T-cell (primary cell): ENCODE measurements around the gene SNRPF. TPM values are rescaled to one million over a fixed set of nuclear protein-coding genes. Genes with fewer than 3 reads are reported as not detected.
"Not testable (repeated sequence)": the region's sequence is repeated elsewhere in the genome, so short reads cannot be mapped to it uniquely, and the experiment has no call there.

Experiments used
- ATAC-seq, 4 experiments: fragments of 200-7000 bp in 3 of 4; fragments of 150-1000 bp in 1 of 4; cut with Tn5 transposase; replicated peaks in 1 of 4; 1 replicate in 3 of 4; 2 replicates in 1 of 4; pipeline ENCODE4 v1.10.0; 2021; ENCODE audit warnings: moderate library complexity in 3 of 4, mild to moderate bottlenecking in 2 of 4, moderate number of reproducible peaks in 1 of 4
- CTCF ChIA-PET, 2 donors: fragments of 300-600 bp; sonication (Branson Sonifier 250); formaldehyde crosslinking; loops; one replicate each; lab custom pipeline; 2022; ENCODE audit warnings: antibody characterized with exemption in 2 of 2; lab: Charles Lee
- POLR2A ChIA-PET, 2 donors: fragments of 300-600 bp; sonication (Branson Sonifier 250); formaldehyde crosslinking; loops; one replicate each; lab custom pipeline; 2022; ENCODE audit warnings: antibody characterized with exemption in 2 of 2; lab: Charles Lee
- DNase-seq, 35 experiments: peaks; one replicate each; pipeline versions ENCODE4 v3.0.0 to v3.0.0-alpha.2; 2013 to 2023
- H3K27ac ChIP-seq: one replicate; pipeline ENCODE4 v1.5.1; 2013; ENCODE audit warnings: low read length
- H3K27me3 ChIP-seq, 2 experiments: replicated peaks in 1 of 2; 1 replicate in 1 of 2; 2 replicates in 1 of 2; pipeline versions ENCODE4 v1.6.1 to v1.7.0; 2013; ENCODE audit warnings: low read length in 1 of 2, mixed read lengths in 1 of 2; ENCODE audit not compliant: control insufficient read depth in 2 of 2, insufficient read depth in 2 of 2; ENCODE audit errors: extremely low read depth in 1 of 2
- H3K36me3 ChIP-seq, 2 donors: 1 replicate in 1 of 2; 2 replicates in 1 of 2; pipeline versions ENCODE4 v1.6.1 to v1.7.0; 2013; ENCODE audit warnings: low read length in 1 of 2; ENCODE audit not compliant: control insufficient read depth in 2 of 2, insufficient read depth in 1 of 2; ENCODE audit errors: extremely low read depth in 1 of 2
- H3K4me1 ChIP-seq, 2 experiments: 1 replicate in 1 of 2; 2 replicates in 1 of 2; pipeline versions ENCODE4 v1.6.1 to v1.7.0; 2013; ENCODE audit warnings: low read length in 2 of 2, mixed read lengths in 1 of 2; ENCODE audit not compliant: insufficient read depth in 2 of 2, control insufficient read depth in 1 of 2; ENCODE audit errors: extremely low read depth in 1 of 2
- H3K4me3 ChIP-seq, 2 donors: 1 replicate in 1 of 2; 2 replicates in 1 of 2; pipeline versions ENCODE4 v1.5.1 to v1.7.0; 2013; ENCODE audit warnings: mild to moderate bottlenecking in 2 of 2, low read length in 1 of 2, moderate library complexity in 1 of 2; ENCODE audit not compliant: control insufficient read depth in 1 of 2; ENCODE audit errors: extremely low read depth in 1 of 2
- H3K9me3 ChIP-seq: 2 replicates; pipeline ENCODE4 v1.7.0; 2013
- H3K27ac Mint-ChIP-seq, 2 donors: one replicate each; pipeline ENCODE4 v1.8.0; 2020 to 2021; ENCODE audit warnings: mild to moderate bottlenecking in 2 of 2, mixed read lengths in 2 of 2
- H3K27me3 Mint-ChIP-seq, 2 donors: one replicate each; pipeline ENCODE4 v1.8.0; 2021 to 2022; ENCODE audit warnings: mixed read lengths in 2 of 2
- H3K36me3 Mint-ChIP-seq: one replicate; pipeline ENCODE4 v1.8.0; 2021; ENCODE audit warnings: mixed read lengths
- H3K4me1 Mint-ChIP-seq, 3 donors: one replicate each; pipeline ENCODE4 v1.8.0; 2020 to 2022; ENCODE audit warnings: mixed read lengths in 3 of 3, mild to moderate bottlenecking in 1 of 3
- H3K4me3 Mint-ChIP-seq, 3 donors: one replicate each; pipeline ENCODE4 v1.8.0; 2020 to 2022; ENCODE audit warnings: mild to moderate bottlenecking in 3 of 3, mixed read lengths in 3 of 3, moderate library complexity in 3 of 3
- H3K9me3 Mint-ChIP-seq, 3 donors: one replicate each; pipeline ENCODE4 v1.8.0; 2020 to 2022; ENCODE audit warnings: mixed read lengths in 3 of 3
- WGBS: methylation state at CpG from one replicate; pipeline ENCODE4 v1.1.5; 2013; ENCODE audit warnings: missing lambda C conversion rate; ENCODE audit not compliant: insufficient coverage; 5-methylcytosine and 5-hydroxymethylcytosine counted together
- total RNA-seq, 35 experiments: library from RNA in 6 of 35; stranded (reverse) in 6 of 35; fragments of 120-200 nt in 1 of 35; gene quantifications; one replicate each; pipeline versions ENCODE4 v1.2.1 to v1.2.4 and lab custom pipeline; 2013 to 2026

Gene SNRPF
- total RNA-seq, result 10 to 100 TPM; 14.0 to 33.6 (median 19.3) TPM
- total RNA-seq (2013), result 12.6 TPM
- total RNA-seq (lab: John Stamatoyannopoulos, UW), result 12.7 to 119 (median 25.7) reads per million in 29 experiments

- CTCF ChIA-PET, result interaction anchor here in 1 of 2 donors (0.5 to 1.0 kb wide), 3 partner anchors 33 to 201 kb away, joined by 3 to 4 read pairs (median 3); no protein-coding TSS in a partner anchor
- Mint-ChIP-seq H3K27me3 (peaks cover 0 to 3% of the 10 kb centered on the region in 2 donors), H3K36me3 (peaks cover 25% of the 10 kb centered on the region), H3K4me1 (peaks cover 0 to 30% (median 28%) of the 10 kb centered on the region in 3 donors), H3K27ac (no peak within 1 kb of the TSS), H3K4me3 (peak within 1 kb of the TSS in 1 of 3 donors; percentile 63), H3K9me3 (no peaks in the 10 kb centered on the region)
- Histone ChIP-seq H3K36me3 (peaks cover 0 to 24% of the 10 kb centered on the region in 2 donors), H3K9me3 (no peaks in the 10 kb centered on the region), H3K4me1 (peaks cover 13 to 26% of the 10 kb centered on the region in 2 experiments), H3K27ac (peak within 1 kb of the TSS; percentile 84), H3K27me3 (peaks cover 0 to 3% of the 10 kb centered on the region in 2 experiments), H3K4me3 (peak within 1 kb of the TSS; percentile 88 to 95)
- ATAC-seq (peak; percentile 94 to 98 (median 96)), DNase-seq (peak; percentile 79 to 96 (median 90))
- POLR2A ChIA-PET, result interaction anchor here in 1 of 2 donors (0.6 kb wide), 2 partner anchors 351 to 1052 kb away, joined by 3 to 5 read pairs; no protein-coding TSS in a partner anchor
- WGBS, result 1% methylated on average over 29 of the region's 54 CpGs
These were observed at the start of gene SNRPF for GRCh38 chr12:95858451-95859343. SNRPF (plus strand) TSS chr12:95858952; CDS start chr12:95859074, 122 bp downstream.

DNA sequence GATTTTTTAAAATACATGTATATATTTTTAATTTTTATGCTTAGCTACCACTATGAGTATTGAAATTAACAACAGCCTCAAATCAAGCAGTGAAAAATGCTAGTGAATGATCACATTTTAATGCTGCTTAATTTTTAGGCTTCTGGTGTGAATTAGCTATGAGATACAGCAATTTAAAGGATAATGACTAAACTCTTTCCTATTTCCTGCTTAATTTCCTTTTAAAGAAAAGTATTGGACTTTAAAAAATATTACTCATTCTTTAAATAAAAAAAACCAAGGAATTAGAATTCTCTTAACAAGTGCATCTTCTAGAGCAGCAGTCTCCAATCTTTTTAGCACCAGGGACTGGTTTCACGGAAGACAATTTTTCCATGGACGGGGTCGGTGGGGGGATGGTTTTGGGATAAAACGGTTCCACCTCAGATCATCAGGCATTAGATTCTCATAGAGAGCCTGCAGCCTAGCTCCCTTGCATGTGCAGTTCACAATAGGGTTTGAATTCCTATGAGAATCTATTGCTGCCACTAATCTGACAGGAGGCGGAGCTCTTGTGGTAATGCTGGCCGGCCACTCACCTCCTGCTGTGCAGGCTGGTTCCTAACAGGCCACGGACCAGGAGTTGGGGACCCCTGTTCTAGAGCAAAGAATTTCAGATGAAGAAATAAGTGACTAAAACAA lies 49.6 kb upstream of the SNRPF start:
- H3K9me3 ChIP-seq, result no peaks in the 10 kb centered on the region
- DNase-seq (no peak), ATAC-seq (no peak)
- Mint-ChIP-seq H3K36me3 (no peaks in the 10 kb centered on the region), H3K4me3 (no peak overlapping the region), H3K27ac (no peak overlapping the region), H3K27me3 (peaks cover 15 to 16% of the 10 kb centered on the region in 2 donors), H3K4me1 (peaks cover 0 to 11% (median 0%) of the 10 kb centered on the region in 3 donors), H3K9me3 (no peaks in the 10 kb centered on the region)
- H3K27ac ChIP-seq, result no peak overlapping the region
- ChIA-PET POLR2A (no interaction called here), CTCF (no interaction called here)
- H3K4me3 ChIP-seq, result no peak overlapping the region
- H3K4me1 ChIP-seq, result no peaks in the 10 kb centered on the region
- 88% methylated on average over 3 of the region's 7 CpGs for WGBS
- H3K27me3 ChIP-seq, result peaks cover 3 to 5% of the 10 kb centered on the region in 2 experiments
- no peaks in the 10 kb centered on the region for H3K36me3 ChIP-seq

GRCh38 chr12:95810411-95810810 lies 48.3 kb upstream of the SNRPF start:
- Mint-ChIP-seq H3K9me3 (no peaks in the 10 kb centered on the region), H3K27ac (no peak overlapping the region), H3K4me1 (peaks cover 0 to 10% (median 0%) of the 10 kb centered on the region in 3 donors), H3K4me3 (no peak overlapping the region), H3K27me3 (peaks cover 9 to 16% of the 10 kb centered on the region in 2 donors), H3K36me3 (no peaks in the 10 kb centered on the region)
- H3K27me3 ChIP-seq, result peaks cover 0 to 9% of the 10 kb centered on the region in 2 experiments
- ChIA-PET CTCF (no interaction called here), POLR2A (interaction anchor here (0.5 to 0.6 kb wide), 2 partner anchors 50 to 82 kb away, joined by 4 read pairs; no protein-coding TSS in a partner anchor)
- WGBS, result no CpG with 5 or more reads among the region's 2 CpGs
- no peaks in the 10 kb centered on the region for H3K4me1 ChIP-seq
- H3K36me3 ChIP-seq, result no peaks in the 10 kb centered on the region
- ATAC-seq, result no peak
- H3K9me3 ChIP-seq, result no peaks in the 10 kb centered on the region
- no peak for DNase-seq
- H3K27ac ChIP-seq, result no peak overlapping the region
- no peak overlapping the region for H3K4me3 ChIP-seq

DNA sequence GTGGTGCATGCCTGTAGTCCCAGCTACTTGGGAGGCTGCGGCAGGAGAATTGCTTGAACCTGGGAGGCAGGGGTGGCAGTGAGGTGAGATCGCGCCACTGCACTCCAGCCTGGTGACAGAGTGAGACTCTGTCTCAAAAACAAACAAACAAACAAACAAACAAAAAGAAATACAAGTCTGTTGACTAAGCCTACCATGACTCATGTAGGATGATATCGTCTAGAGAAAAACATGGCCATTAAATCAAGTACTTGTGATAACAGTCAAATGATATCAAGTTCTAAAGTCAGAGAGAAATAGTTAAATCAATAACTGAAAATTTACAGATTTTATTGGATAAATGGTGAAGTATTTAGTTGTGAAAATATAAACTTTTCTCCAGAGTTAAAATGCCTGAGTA lies 46.6 kb upstream of the SNRPF start:
- H3K4me1 Mint-ChIP-seq, H3K27ac Mint-ChIP-seq, CTCF ChIA-PET, H3K36me3 ChIP-seq, H3K36me3 Mint-ChIP-seq, DNase-seq, ATAC-seq, H3K27me3 ChIP-seq, H3K9me3 Mint-ChIP-seq, H3K4me3 ChIP-seq, H3K9me3 ChIP-seq, H3K4me1 ChIP-seq, H3K4me3 Mint-ChIP-seq, H3K27ac ChIP-seq: not testable (repeated sequence)
- no CpG with 5 or more reads among the region's 4 CpGs for WGBS
- POLR2A ChIA-PET, result interaction anchor here in 1 of 2 donors (0.6 kb wide), 1 partner anchor 344 kb away, joined by 3 read pairs; no protein-coding TSS in a partner anchor
- H3K27me3 Mint-ChIP-seq, result peaks cover 9 to 15% of the 10 kb centered on the region in 2 donors

DNA sequence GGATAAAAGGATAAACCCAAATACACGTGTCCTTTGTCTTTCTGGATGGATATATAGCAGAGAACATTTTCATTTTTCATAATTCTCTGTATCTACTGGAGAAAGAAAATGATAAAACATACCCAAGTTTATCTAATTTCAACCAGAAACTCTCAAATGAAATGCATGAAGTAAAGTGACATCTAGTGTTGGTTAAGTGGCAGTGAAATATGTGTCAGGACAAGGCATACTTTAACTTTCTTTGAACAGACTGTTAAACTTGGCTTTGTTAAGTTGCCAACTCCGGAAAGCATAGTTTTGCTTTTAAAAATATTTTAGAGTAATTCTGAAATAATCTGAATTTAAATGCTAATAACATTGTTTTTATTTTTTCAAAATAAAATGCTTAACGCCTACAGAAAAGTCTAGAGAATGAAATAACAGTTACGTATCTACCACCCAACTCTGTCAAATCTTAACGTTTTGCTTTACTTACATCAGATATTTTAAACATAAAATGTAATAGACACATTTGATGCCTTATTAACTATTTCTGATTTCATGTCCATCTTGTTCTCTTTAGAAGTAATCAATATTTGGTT lies 43.0 kb upstream of the SNRPF start:
- no peak overlapping the region for H3K4me3 ChIP-seq
- peaks cover 0 to 13% of the 10 kb centered on the region in 2 experiments for H3K27me3 ChIP-seq
- Mint-ChIP-seq H3K9me3 (no peaks in the 10 kb centered on the region), H3K36me3 (no peaks in the 10 kb centered on the region), H3K4me3 (no peak overlapping the region), H3K27ac (no peak overlapping the region), H3K4me1 (no peaks in the 10 kb centered on the region), H3K27me3 (peaks cover 8 to 22% of the 10 kb centered on the region in 2 donors)
- ChIA-PET POLR2A (no interaction called here), CTCF (interaction anchor here in 1 of 2 donors (0.7 to 1.0 kb wide), 2 partner anchors 23 to 699 kb away, joined by 3 read pairs; no protein-coding TSS in a partner anchor)
- no peaks in the 10 kb centered on the region for H3K9me3 ChIP-seq
- no CpG with 5 or more reads among the region's 5 CpGs for WGBS
- H3K36me3 ChIP-seq, result no peaks in the 10 kb centered on the region
- peak in 1 of 35 experiments; percentile 17 for DNase-seq
- no peaks in the 10 kb centered on the region for H3K4me1 ChIP-seq
- no peak overlapping the region for H3K27ac ChIP-seq
- ATAC-seq, result no peak
